Measurements from ENCODE around the gene ICAM3.

Gene ICAM3

GRCh38 chr19:10284065-10284959 lies 55.1 kb downstream of the ICAM3 start:
- no peak overlapping the region for H3K4me2 ChIP-seq (ENCODE audit: low read length)
- H3K9me2 ChIP-seq (replicated peaks; ENCODE audit: control insufficient read depth, low read length), result no peaks in the 10 kb centered on the region
- H3K79me2 ChIP-seq (ENCODE audit: control insufficient read depth, low read length), result peaks cover 7% of the 10 kb centered on the region
- no peaks in the 10 kb centered on the region; the same call in 1 of the 2 replicates for H3K27me3 ChIP-seq (ENCODE audit: control insufficient read depth, low read length)
- no peak overlapping the region for H3K27ac ChIP-seq (ENCODE audit: low read depth, low read length)
- H3K36me3 ChIP-seq (ENCODE audit: control insufficient read depth, low read length), result peaks cover 54% of the 10 kb centered on the region
- peaks cover 51% of the 10 kb centered on the region for H3K4me1 ChIP-seq (ENCODE audit: control insufficient read depth, low read length)
- H3K4me3 ChIP-seq (ENCODE audit: low read length), result no peak overlapping the region
- TF ChIP-seq, protein P1, sequence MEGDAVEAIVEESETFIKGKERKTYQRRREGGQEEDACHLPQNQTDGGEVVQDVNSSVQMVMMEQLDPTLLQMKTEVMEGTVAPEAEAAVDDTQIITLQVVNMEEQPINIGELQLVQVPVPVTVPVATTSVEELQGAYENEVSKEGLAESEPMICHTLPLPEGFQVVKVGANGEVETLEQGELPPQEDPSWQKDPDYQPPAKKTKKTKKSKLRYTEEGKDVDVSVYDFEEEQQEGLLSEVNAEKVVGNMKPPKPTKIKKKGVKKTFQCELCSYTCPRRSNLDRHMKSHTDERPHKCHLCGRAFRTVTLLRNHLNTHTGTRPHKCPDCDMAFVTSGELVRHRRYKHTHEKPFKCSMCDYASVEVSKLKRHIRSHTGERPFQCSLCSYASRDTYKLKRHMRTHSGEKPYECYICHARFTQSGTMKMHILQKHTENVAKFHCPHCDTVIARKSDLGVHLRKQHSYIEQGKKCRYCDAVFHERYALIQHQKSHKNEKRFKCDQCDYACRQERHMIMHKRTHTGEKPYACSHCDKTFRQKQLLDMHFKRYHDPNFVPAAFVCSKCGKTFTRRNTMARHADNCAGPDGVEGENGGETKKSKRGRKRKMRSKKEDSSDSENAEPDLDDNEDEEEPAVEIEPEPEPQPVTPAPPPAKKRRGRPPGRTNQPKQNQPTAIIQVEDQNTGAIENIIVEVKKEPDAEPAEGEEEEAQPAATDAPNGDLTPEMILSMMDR (IDR thresholded peaks at IDR 0.05; ENCODE audit: low read depth, low read length, poor library complexity, severe bottlenecking), result no peak
- no peak for TF ChIP-seq EZH2phosphoT487 (IDR thresholded peaks at IDR 0.05; ENCODE audit: borderline replicate concordance, low read length)
- H3K9me3 ChIP-seq (ENCODE audit: control insufficient read depth, insufficient read depth, low read length), result no peaks in the 10 kb centered on the region
- H3F3A ChIP-seq (ENCODE audit: control insufficient read depth, insufficient read depth), result peaks cover 15% of the 10 kb centered on the region
- no peaks in the 10 kb centered on the region for H4K20me1 ChIP-seq (ENCODE audit: control insufficient read depth, insufficient read depth, low read depth, low read length)
